HL-60 (cell line): ENCODE results near the gene CD74.

Experiments used
- CTCF ChIP-seq: IDR thresholded peaks from one replicate; pipeline ENCODE4 v1.5.1; 2011; ENCODE audit warnings: low read length, control low read depth, inconsistent platforms; ENCODE audit not compliant: insufficient read depth
- GABPA ChIP-seq: IDR thresholded peaks from 2 replicates; pipeline ENCODE4 v1.6.1; 2012; ENCODE audit warnings: low read depth
- POLR2AphosphoS5 ChIP-seq: IDR thresholded peaks from 2 replicates; pipeline ENCODE4 v1.6.1; 2012; ENCODE audit warnings: low read depth
- TF ChIP-seq, protein P1 (sequence below): IDR thresholded peaks from 2 replicates; pipeline ENCODE4 v1.6.1; 2012; ENCODE audit warnings: low read depth; ENCODE audit not compliant: insufficient replicate concordance

DNA sequence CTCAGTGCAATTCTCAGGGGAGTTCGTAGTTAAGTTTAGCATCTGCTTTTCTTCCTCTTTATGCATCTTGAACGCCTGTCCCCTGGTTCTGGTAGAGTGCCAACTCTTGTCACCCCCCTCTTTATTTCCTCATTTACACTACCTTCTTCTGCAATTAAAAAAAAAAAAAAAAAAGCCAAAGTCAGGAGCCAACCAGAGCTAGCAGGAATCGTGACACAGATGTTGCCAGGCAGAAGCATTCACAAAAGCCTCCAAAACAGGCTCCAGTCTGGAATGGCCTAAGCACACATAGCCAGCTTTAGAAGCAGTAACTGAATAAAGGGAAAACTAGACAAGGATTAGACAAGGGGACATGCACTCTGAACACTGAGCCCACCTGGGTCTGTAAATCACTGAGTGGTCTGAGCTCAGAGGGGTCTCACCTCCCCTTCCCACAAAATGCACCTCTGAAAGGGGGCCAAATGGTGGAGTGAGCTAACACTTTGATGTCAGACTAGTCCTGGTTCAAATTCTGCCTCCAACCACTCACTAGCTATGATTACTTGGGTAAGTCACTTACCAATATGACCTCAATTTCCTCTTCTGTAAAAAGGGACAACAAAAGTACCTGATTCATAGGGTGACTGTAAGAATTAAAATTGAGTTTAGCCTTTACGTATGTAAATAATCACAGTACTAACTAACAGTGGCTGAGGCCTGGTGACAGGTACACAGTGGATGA is 2.0 kb downstream of the CD74 start:
- TF ChIP-seq CTCF (no peak), GABPA (no peak), POLR2AphosphoS5 (peak; percentile 38; the same call in 1 of the 2 replicates)
- TF ChIP-seq, protein P1, sequence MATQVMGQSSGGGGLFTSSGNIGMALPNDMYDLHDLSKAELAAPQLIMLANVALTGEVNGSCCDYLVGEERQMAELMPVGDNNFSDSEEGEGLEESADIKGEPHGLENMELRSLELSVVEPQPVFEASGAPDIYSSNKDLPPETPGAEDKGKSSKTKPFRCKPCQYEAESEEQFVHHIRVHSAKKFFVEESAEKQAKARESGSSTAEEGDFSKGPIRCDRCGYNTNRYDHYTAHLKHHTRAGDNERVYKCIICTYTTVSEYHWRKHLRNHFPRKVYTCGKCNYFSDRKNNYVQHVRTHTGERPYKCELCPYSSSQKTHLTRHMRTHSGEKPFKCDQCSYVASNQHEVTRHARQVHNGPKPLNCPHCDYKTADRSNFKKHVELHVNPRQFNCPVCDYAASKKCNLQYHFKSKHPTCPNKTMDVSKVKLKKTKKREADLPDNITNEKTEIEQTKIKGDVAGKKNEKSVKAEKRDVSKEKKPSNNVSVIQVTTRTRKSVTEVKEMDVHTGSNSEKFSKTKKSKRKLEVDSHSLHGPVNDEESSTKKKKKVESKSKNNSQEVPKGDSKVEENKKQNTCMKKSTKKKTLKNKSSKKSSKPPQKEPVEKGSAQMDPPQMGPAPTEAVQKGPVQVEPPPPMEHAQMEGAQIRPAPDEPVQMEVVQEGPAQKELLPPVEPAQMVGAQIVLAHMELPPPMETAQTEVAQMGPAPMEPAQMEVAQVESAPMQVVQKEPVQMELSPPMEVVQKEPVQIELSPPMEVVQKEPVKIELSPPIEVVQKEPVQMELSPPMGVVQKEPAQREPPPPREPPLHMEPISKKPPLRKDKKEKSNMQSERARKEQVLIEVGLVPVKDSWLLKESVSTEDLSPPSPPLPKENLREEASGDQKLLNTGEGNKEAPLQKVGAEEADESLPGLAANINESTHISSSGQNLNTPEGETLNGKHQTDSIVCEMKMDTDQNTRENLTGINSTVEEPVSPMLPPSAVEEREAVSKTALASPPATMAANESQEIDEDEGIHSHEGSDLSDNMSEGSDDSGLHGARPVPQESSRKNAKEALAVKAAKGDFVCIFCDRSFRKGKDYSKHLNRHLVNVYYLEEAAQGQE: no peak
